Activated CD8-positive, alpha-beta memory T cell treated with anti-CD3 and anti-CD28 coated beads, Interleukin-2, amount 50 U/mL, for 48 hours (primary cell): ENCODE measurements around the gene CYP3A5.
"Not testable (repeated sequence)": the region's sequence is repeated elsewhere in the genome, so short reads cannot be mapped to it uniquely, and the experiment has no call there.

ENCODE experiments used
- DNase-seq: peaks from one replicate; pipeline ENCODE4 v3.0.0-alpha.2; 2020

The CYP3A5 gene

DNA sequence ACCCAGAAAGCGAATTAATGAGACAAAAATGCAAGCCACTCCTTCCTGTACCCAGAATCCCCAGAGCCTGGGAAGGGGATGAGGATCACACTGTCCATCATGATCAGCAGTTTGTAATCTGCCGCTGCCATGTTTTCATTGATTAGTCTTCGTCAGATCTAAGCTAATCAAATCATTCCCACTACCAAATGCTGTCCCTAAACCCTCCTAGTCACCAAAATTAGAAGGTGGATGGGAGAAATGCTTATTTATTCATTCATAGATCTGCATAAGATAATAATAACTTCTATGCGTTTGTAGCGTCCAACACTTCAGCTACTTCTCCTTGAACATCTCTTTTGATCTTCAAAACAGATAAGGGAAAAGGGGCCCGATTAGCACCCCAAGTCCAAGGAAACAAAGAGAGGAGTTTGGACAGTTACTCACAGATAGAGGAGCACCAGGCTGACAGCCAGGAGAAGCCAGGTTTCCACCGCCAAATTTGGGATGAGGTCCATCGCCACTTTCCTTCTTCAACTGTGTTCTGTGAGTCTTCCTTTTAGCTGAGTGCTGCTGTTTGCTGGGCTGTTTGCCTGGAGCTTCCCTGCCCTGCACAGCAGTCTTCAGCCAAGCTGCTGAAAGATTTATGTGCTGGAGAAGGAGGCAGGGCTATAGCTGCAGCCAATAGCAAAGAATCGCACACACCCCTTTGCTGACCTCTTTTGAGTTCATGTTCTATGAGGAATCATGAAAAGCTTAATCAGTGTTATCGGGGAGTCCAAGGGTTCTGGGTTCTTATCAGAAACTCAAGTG is at the start of gene CYP3A5:
Gene CYP3A5, minus strand, starts transcription at position 597 of the 792 bp plus-strand sequence. Its CDS starts 100 bp downstream, at position 497.
- DNase-seq = no peak

DNA sequence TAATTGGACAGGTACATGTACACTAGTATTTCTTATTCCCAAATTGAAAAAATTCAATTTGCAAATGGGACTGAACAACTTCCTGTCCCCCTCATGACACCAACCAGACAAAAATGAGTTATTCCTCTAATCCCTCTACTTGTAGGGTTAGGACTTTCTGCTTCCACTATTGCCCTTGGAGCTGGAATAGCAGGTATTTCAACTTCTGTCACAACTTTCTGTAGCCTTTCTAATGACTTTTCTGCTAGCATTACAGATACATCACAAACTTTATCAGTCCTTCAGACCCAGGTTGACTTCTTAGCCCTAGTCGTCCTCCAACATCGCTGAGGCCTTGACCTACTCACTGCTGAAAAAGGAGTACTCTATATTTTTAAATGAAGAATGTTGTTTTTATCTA is 48.8 kb upstream of the CYP3A5 start:
- DNase-seq = no peak

DNA sequence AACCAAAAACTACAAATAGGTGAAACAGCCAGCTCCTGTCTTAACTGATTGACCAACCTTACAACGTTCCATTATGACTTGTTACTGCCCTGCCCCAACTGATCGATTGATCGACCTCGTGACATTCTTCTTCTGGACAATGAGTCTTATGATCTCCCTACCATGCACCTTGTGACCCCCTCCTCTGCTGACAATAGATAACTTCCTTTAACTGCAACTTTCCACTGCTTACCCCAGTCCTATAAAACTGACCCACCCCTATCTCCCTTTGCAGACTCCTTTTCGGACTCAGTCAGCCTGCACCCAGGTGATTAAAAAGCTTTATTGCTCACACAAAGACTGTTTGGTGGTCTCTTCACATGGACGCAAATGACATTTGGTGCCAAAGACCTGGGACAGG is 43.4 kb upstream of the CYP3A5 start:
- DNase-seq = not testable (repeated sequence)

DNA sequence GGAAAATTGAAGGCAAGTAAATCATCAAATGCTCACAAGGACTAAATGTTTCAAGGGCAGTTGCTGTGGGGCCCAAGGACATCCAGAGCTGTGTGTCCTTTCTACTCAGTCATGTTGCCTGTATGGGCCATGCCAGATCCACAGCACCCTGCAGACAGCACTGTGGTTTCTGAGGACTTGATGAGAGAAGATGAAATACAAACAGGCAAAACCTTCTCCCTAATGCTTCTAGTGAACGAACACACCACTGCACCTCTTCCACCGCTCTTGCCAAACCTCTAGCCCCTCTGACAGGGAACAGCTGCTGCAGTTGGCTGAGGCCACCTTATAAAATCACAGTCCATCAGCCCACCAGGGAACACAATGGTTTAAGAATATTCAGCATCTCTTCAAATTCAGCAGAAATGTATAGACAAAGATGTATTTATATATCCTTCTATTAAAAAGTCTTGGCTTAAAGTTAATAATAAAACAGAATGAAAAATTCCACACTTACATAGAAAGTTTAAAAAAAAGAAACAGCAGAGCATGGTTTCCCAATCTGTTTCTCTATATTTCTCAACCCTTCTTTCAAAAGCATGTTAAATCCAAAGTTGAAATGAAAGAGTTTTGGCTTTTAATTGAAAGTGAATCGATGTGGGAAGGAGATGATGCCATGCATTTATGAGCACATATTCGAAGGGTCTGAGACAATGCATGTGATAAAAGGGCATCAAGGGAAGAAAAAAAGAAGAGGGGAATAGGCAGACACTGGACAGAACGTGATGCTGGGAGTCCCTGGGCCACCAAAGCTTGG is 41.2 kb upstream of the CYP3A5 start:
- DNase-seq = no peak

DNA sequence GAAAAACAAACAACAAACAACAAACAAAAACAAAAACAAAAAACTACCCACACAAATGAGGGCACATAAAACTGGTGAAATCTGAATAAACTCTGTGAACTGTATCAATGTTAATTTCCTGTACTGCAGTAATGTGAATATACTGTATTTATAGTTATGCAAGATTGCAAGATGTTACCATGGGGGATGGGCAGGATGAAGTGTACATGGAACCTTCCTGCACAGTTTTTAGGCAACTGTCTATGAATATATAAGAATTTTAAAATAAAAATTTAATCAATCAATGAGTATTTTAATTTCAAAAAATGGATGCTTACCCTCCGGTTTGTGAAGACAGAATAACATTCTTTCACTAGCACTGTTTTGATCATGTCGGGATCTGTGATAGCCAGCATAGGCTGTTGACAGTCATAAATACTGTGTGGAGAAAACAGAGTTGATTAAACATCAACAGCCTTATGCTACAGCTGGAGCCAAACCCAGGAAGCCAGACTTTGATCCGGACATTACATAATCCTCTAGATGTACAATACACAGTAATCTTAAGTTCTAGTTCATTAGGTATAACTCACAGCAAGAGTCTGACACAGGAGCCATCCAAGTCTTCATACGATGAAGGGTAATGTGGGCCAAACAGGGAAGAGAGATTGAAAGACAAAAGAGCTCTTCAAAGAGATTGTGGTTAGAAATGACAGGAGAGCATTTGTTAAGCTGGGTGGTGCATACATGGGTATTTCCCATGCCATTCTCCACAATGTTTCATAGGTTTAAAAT is 40.4 kb upstream of the CYP3A5 start:
- no peak for DNase-seq

DNA sequence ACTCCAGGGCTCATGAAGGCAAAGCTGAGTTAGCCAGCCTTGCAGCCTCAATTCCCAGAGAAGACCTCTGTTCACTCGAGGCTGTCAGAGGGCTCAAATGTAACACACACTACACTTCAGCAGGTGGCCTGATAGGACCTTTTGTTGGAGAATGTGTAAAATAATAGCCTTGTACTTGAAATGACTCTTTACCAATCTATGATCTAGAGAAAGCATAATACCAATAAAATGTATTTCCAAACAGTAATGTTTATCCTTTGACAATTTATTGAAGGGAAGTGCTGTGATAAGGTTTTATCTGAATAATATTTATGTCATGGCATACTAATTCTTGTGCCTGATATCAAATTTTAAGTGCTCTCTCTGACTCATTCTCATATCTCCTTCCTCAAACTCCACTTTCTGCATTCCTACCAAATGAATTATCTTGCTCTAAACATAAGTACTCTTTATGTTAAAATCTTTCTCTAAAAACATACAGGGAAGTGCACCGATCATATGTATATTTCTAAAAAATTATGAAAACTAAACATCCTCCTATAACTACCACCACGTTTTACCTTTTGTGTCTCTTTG is 34.3 kb upstream of the CYP3A5 start:
- no peak for DNase-seq

DNA sequence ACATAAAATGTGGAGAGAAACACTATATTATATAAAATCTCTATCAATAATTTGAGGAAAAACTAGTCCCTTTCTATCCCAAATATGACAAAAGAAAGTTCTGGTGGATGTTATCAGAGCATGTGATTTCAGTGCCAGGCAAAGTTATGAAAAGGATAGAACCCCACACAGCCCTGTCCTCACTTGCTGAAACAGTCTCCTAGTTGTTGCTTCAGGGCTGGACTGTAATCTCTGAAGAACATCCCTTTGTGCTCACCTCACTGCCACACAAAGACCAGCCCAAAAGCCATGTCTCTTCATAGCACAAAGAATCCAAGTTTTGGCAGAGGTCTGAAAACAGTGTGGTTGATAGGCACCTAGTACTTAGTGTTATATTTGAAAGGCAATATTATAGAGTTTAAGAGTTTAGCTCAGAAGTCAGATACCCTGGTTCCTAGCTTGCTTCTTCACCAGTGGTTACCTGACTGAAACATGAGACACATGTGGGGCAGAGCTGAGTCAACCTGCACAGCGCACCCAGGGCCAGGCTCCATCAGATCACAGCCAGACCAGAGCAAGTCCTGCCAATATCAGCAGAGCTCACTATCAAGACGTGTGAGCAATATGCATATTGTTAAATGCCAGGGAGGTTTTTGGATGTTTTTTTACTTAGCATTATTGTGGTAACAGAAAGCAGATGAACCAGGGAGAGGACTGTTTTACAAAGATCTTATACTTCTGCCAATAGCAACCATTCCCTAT is 30.2 kb upstream of the CYP3A5 start:
- no peak for DNase-seq

DNA sequence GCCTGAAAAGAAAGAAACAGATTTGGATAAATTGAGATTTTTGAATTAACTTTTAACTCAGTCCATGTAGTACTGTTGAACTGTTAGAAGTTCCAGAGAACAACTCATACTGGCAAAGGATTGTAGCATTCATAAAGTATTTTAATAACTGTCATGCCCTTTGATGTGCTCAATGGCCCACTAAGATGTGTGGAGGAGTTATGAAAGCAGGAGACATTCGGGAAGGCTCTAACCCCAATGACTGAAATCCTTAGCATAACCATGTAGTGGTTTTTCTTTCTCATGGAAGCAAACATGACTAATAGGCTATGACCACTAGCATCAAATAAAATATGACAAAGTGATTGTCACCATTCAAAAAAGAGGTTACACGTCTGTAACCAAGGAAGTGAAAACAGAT is 29.5 kb upstream of the CYP3A5 start:
- no peak for DNase-seq

DNA sequence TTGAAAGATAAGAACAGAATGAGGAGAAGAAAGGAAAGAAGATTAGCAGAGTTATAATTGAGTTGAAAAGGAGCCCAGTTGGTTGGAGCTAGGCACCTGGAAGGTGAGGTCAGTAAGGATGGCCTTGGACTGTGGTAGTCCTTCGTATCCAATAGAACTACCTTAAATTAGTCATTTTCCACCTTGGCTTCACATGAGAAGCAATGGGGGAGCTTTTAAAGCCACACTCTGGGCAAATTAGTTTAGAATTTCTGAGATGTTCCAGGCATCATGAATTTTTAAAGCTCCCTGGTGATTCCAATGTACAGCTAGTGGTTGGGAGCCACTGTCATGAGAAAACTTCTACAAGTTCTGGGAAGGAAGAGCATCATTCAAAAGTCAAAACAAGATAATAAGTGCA is 27.3 kb upstream of the CYP3A5 start:
- DNase-seq = no peak

DNA sequence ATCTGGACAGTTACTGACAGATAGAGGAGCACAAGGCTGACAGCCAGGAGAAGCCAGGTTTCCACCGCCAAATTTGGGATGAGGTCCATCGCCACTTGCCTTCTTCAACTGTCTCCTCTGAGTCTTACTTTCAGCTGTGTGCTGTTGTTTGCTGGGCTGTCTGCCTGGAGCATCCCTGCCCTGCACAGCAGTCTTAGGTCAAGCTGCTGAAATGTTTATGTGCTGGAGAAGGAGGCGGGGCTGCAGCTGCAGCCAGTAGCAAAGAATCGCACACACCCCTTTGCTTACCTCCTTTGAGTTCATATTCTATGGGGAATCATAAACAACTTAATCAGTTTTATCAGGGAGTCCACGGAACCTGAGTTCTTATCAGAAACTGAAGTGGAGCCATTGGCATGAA is 20.1 kb upstream of the CYP3A5 start:
- no peak for DNase-seq

DNA sequence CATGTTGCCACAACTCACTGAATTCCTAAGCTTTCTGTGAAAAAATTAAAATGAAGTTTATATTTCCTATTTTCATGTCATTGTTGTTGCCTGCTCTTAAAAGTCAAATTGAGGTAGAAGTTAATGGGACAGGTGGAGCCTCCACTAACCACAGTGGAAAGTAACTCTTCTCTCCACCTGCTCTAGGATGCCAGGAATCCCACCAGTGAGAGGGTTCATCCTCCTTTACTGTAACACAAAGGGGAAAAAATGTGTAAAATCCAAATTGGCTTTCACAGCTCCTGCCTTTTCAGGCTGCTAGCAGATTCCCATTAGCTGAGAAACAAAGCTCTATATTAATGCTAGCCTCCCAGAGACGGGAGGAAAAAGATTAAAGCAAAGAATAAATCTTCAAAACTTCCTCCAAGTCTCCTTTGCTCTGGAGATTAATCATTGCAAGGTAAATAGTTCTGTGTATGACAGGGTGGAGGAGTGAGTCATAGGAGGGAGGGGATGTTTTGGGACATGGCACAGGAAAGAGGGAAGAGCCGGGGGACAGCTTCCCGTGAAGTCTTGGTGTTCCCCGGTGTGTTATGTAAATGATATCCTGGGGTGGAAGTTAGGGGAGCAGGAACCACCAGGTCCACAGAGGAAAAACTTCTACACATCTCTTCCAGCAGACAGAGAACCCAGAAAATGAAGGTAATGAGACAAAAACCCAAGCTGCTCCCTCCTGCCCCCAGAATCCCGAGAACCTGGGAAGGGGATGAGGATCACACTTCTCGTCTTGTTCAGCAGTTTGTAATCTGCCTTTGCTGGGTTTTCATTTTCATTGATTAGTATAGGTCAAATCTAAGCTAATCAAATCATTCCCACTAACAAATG is 19.3 kb upstream of the CYP3A5 start:
- not testable (repeated sequence) for DNase-seq

DNA sequence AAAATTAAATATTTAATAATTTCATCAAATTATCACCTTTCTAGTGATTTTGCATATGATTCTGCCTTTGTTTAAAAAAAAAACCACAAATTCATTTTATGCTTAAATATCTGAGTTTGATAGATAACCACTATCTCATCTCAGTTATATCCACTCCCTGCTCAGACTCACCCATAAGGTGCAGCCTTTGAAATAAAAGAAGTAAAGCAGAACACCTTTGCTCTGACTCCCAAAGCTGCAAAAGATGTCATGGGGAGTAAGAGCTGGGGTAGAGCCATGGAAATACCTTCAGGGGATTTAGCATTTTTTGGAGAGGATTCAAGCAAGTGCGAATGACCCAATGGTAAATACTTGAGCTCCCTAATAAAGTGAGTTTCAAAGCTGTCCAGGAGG is 15.1 kb upstream of the CYP3A5 start:
- no peak for DNase-seq

DNA sequence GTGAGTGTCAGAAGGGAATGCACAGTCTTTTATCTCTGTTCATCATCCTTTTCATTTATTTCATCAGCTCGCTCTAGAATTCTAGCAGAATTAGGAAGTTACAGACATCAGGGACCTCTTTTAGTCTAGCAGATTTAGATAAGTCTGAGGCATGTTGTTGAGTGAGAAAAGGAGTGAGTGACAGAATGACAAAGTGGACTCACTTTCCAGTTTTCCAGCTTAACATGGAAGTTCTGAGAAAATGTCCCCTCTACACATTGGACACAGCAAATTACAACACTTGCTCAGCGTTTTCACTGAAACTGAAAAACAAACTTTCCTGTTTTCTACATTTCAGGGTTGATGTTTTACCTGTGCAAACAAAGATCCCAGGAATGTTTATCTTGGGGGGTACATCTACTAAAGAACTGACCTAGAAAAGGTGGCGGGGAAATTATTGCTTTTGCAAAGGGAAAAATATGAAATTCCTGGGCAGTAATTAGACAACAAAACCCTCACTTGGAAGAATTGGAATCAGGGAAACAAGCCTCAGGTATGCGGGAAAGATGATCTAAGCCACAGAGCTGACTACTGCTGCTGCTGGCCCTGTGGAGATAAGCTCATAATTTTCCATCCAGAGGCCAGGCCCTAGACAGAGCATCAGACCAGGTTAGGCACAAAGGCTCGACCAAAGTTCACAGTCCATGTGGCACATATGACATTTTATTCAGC is 14.6 kb upstream of the CYP3A5 start:
- DNase-seq = no peak

DNA sequence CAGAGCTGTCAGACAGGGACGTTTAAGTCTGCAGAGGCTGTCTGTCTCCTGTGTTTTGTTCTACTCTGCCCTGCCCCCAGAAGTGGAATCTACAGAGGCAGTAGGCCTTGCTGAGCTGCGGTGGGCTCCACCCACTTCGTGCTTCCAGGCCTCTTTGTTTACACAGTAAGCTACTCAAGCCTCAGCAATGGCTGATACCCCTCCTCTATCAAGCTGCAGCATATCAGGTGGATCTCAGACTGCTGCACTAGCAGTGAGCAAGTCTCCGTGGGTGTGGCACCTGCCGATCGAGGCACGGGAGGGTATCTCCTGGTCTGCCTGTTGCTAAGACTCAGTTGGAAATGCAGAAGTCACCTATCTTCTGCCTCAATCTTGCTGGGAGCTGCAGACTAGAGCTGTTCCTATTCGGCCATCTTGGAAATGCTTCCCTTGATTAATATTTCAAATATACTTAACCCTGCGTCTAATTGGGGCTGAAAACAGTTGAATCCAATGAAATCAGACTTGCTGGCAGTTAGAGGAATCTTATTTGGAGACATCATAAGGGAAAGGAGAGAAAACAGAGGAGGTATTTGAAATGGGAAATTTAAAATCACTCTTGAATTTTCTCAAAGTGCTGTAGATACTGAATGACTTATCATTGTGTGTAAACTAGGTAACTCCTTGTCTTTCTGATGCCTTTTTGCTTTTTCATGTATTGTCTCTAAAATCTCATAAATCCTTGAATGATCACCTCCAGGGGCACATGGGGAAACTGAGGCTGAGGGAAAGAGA is 13.8 kb upstream of the CYP3A5 start:
- DNase-seq = no peak

DNA sequence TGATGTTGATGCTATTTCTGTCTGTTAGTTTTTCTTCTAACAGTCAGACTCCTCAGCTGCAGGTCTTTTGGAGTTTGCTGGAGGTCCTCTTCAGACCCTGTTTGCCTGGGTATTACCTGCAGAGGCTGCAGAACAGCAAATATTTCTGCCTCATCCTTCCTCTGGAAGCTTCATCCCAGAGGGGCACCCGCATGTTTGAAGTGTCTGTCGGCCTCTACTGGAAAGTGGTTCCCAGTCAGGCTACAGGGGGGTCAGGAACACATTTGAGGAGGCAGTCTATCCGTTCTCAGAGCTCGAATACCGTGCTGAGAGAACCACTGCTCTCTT is 13.3 kb upstream of the CYP3A5 start:
- DNase-seq = no peak

DNA sequence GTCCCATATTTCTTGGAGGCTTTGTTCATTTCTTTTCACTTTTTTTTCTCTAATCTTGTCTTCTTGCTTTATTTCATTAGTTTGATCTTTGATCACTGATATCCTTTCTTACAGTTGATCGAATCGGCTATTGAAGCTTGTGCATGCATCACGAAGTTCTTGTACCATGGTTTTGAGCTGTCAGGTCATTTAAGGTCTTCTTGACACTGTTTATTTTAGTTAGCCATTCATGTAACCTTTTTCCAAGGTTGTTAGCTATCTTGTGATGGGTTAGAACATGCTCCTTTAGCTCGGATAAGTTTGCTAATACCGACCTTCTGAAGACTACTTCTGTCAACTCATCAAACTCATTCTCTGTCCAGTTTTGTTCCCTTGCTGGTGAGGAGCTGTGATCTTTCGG is 12.8 kb upstream of the CYP3A5 start:
- DNase-seq = not testable (repeated sequence)

DNA sequence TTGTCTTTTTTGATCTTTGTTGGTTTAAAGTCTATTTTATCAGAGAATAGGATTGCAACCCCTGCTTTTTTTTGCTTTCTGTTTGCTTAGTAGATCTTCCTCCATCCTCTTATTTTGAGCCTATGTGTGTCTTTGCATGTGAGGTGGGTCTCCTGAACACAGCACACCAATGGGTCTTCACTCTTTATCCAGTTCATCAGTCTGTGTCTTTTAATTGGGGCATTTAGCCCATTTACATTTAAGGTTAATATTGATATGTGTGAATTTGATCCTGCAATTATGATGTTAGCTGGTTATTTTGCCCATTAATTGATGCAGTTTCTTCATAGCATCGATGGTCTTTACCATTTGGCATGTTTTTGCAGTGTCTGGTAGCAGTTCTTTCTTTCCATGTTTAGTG is 11.9 kb upstream of the CYP3A5 start:
- not testable (repeated sequence) for DNase-seq

DNA sequence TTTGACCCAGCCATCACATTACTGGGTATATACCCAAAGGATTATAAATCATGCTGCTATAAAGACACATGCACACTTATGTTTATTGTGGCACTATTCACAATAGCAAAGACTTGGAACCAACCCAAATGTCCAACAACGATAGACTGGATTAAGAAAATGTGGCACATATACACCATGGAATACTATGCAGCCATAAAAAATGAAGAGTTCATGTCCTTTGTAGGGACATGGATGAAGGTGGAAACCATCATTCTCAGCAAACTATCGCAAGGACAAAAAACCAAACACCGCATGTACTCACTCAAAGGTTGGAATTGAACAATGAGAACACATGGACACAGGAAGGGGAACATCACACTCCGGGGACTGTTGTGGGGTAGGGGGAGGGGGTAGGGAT is 11.1 kb upstream of the CYP3A5 start:
- not testable (repeated sequence) for DNase-seq

DNA sequence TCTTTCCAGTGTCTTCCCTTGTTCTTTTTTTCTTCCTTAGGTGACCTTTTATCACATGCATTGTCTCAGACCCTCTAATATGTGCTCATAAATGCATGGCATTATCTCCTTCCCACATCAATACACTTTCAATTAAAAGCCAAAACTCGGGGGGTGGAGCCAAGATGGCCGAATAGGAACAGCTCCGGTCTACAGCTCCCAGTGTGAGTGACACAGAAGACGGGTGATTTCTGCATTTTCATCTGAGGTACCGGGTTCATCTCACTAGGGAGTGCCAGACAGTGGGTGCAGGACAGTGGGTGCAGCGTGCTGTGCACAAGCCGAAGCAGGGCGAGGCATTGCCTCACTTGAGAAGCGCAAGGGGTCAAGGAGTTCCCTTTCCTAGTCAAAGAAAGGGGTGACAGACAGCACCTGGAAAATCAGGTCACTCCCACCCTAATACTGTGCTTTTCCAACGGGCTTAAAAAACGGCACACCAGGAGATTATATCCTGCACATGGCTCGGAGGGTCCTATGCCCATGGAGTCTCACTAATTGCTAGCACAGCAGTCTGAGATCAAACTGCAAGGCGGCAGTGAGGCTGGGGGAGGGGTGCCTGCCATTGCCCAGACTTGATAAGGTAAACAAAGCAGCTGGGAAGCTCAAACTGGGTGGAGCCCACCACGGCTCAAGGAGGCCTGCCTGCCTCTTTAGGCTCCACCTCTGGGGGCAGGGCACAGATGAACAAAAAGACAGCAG is 6.2 kb upstream of the CYP3A5 start:
- not testable (repeated sequence) for DNase-seq
